ENCODE data around the gene CERS6.

CERS6 gene

DNA sequence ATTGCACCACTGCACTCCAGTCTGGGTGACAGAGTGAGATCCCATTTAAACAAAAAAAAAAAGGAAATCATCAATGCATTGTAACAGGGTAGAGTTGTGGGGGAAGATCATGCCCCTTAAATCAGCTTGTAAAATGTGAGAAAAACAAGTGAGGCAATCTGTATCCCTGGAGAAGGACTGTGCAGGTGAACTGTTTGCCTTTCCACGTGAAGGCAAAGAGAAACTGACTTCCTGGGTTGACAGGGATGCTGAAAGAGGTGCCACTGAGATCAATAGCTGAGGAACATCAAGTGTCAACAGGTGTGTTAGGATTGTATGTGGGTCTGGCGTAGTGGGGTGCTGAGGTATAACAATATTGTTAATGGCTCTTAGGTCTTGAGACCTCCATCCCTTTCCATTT, 48.3 kb downstream of the CERS6 start:
- H3K4me3 ChIP-seq (ENCODE audit: low read depth, low read length): no peak overlapping the region
- DNase-seq (ENCODE audit: low read depth): no peak
- no peak for TF ChIP-seq CTCF (IDR thresholded peaks at IDR 0.05; ENCODE audit: control insufficient read depth, extremely low read depth, insufficient read depth)

- H3K4me3 ChIP-seq (ENCODE audit: low read depth, low read length): no peak overlapping the region
- no peak for TF ChIP-seq CTCF (IDR thresholded peaks at IDR 0.05; ENCODE audit: control insufficient read depth, extremely low read depth, insufficient read depth)
- DNase-seq (ENCODE audit: low read depth): peak; percentile 73
These were observed 54.2 kb downstream of the CERS6 start for GRCh38 chr2:168510125-168510756.

GRCh38 chr2:168514692-168515091, 58.6 kb downstream of the CERS6 start:
- TF ChIP-seq CTCF (IDR thresholded peaks at IDR 0.05; ENCODE audit: control insufficient read depth, extremely low read depth, insufficient read depth): no peak

DNA sequence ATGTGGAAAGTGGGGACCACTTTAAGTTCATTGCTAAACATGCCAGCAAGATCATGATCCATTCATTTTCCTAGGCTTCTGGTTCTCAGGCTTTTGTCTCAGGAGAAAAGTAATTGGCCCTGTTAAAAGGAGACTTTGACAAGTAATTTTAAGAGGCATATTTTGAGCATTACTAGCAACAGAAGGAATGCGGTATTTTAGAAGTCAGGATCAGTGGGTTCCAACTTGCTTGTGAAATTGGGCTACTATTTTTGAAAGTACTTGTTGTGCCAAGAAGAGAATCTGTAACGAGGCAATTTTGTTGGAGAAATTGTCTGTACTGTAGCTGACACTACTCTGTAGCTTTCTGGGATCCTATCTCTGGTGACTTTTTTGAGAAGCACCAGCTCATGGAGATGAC, 59.4 kb downstream of the CERS6 start:
- TF ChIP-seq CTCF (IDR thresholded peaks at IDR 0.05; ENCODE audit: control insufficient read depth, extremely low read depth, insufficient read depth): no peak
- H3K4me3 ChIP-seq (ENCODE audit: low read depth, low read length): no peak overlapping the region
- no peak for DNase-seq (ENCODE audit: low read depth)

More at GRCh38 chr2:168514692-168515091, 58.6 kb downstream of the CERS6 start:
- H3K4me3 ChIP-seq (ENCODE audit: low read depth, low read length): no peak overlapping the region
- DNase-seq (ENCODE audit: low read depth): no peak

DNA sequence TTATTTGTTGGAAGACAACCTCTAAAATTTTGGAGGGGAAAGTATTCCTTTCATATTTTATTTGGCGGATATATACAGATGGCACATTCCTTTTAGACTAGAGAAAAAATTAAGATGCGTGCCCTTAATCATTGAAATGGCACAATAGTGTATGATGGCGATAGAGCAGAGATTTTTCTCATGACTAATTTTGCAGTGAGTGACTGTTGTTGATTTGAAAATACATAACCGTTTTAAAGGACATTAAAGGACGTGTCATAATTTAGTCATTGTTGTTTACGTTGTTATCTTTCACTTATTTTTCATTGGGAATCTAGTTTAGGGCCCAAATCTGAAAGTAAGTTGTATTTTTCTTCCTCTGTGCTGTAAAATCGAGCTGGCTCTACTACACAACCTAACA, 61.7 kb downstream of the CERS6 start:
- no peak overlapping the region for H3K4me3 ChIP-seq (ENCODE audit: low read depth, low read length)
- TF ChIP-seq CTCF (IDR thresholded peaks at IDR 0.05; ENCODE audit: control insufficient read depth, extremely low read depth, insufficient read depth): no peak
- DNase-seq (ENCODE audit: low read depth): no peak

DNA sequence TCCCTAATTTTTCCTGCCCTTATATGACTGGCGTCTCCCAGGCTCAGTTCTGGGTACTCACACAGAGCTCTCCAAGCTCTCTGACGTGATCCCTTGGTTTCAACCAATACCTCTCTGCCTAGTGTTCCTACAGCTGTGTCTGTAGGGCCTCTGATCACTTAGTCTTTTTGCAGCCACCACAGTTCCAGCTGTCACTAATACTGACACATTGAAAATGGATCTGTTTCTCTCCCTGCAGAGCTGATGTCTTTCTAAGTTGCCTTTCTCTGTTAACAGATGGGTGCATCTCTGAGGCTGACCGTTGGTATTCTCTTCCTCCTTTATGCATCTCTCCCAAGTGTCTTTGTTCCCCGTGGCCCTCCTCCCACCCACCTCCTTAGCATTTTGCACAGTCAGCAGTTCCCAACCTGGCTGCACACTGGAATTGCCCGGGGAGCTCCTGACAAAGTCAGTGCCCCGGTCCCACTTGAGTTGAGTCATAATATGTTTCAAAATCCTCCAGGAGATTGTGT, 62.5 kb downstream of the CERS6 start:
- DNase-seq (ENCODE audit: low read depth): no peak
- no peak for TF ChIP-seq CTCF (IDR thresholded peaks at IDR 0.05; ENCODE audit: control insufficient read depth, extremely low read depth, insufficient read depth)
- no peak overlapping the region for H3K4me3 ChIP-seq (ENCODE audit: low read depth, low read length)
